Gastrocnemius medialis (tissue), 4 donors: Measurements from ENCODE around the gene NOX5.

Experiments
- POLR2A ChIP-seq, 2 donors: fragments of 450-650 bp; IDR thresholded peaks; one replicate each; pipeline ENCODE4 v1.6.1; 2017; ENCODE audit warnings: antibody characterized with exemption in 2 of 2, mild to moderate bottlenecking in 2 of 2, moderate library complexity in 2 of 2
- TF ChIP-seq, protein P1 (sequence below), 5 experiments: fragments of 450-650 bp in 3 of 5; fragments of 200-600 bp in 2 of 5; sonication (generic) in 2 of 5; IDR thresholded peaks in 4 of 5; conservative IDR thresholded peaks in 1 of 5; 1 replicate in 4 of 5; 2 replicates in 1 of 5; pipeline ENCODE4 v1.5.1; 2016 to 2019; ENCODE audit warnings: antibody characterized with exemption in 5 of 5, mild to moderate bottlenecking in 3 of 5, moderate library complexity in 3 of 5

DNA sequence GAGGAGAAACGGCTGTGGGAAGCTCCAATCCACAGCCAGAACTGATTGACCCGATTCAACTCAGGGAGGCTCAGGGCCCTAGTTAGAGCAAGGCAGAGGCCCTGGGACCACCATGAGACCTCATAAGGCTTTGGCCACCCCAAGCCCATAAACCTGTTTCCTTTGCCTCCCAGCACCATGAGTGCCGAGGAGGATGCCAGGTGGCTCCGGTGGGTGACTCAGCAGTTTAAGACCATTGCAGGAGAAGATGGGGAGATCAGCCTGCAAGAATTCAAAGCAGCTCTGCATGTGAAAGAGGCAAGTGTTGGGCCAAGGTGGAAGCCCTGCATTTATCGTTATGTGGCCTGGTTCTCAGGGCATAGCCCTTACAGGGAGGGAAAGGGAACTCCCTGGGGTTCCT, 11.9 kb downstream of the NOX5 start:
- TF ChIP-seq, protein P1, sequence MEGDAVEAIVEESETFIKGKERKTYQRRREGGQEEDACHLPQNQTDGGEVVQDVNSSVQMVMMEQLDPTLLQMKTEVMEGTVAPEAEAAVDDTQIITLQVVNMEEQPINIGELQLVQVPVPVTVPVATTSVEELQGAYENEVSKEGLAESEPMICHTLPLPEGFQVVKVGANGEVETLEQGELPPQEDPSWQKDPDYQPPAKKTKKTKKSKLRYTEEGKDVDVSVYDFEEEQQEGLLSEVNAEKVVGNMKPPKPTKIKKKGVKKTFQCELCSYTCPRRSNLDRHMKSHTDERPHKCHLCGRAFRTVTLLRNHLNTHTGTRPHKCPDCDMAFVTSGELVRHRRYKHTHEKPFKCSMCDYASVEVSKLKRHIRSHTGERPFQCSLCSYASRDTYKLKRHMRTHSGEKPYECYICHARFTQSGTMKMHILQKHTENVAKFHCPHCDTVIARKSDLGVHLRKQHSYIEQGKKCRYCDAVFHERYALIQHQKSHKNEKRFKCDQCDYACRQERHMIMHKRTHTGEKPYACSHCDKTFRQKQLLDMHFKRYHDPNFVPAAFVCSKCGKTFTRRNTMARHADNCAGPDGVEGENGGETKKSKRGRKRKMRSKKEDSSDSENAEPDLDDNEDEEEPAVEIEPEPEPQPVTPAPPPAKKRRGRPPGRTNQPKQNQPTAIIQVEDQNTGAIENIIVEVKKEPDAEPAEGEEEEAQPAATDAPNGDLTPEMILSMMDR (IDR thresholded peaks at IDR 0.05 in 4 of 5, conservative IDR thresholded peaks at IDR 0.05 in 1 of 5): no peak
- no peak for TF ChIP-seq POLR2A (IDR thresholded peaks at IDR 0.05)
